Measurements from ENCODE around the gene PER1.

The PER1 gene

GRCh38 chr17:8137645-8138373 lies 14.4 kb downstream of the PER1 start:
- peak overlapping the region; percentile 97 for H3K4me2 ChIP-seq (ENCODE audit: low read depth, low read length, poor library complexity, severe bottlenecking)
- peak overlapping the region; percentile 74 for H3K9ac ChIP-seq (ENCODE audit: low read depth, low read length, poor library complexity, severe bottlenecking)
- no peaks in the 10 kb centered on the region for H3K27me3 ChIP-seq (ENCODE audit: insufficient read depth, low read length, poor library complexity, severe bottlenecking)
- H4K20me1 ChIP-seq (ENCODE audit: insufficient read depth, low read length, poor library complexity, severe bottlenecking) = no peaks in the 10 kb centered on the region
- H3K36me3 ChIP-seq (ENCODE audit: insufficient read depth, low read length) = peaks cover 15% of the 10 kb centered on the region; the same call in 1 of the 2 replicates
- no peaks in the 10 kb centered on the region for H3K79me2 ChIP-seq (ENCODE audit: insufficient read depth, low read length)
- no peaks in the 10 kb centered on the region for H3K9me2 ChIP-seq (replicated peaks; ENCODE audit: low read depth, low read length)
- H3K4me1 ChIP-seq (ENCODE audit: insufficient read depth, low read length, poor library complexity, severe bottlenecking) = peaks cover 16% of the 10 kb centered on the region
- TF ChIP-seq EZH2phosphoT487 (IDR thresholded peaks at IDR 0.05; ENCODE audit: borderline replicate concordance) = no peak
- no peak for TF ChIP-seq CTCF (conservative IDR thresholded peaks at IDR 0.05; ENCODE audit: low read length)
- H3K9me3 ChIP-seq (ENCODE audit: insufficient read depth, low read depth, low read length) = no peaks in the 10 kb centered on the region
- peak overlapping the region; percentile 77 for H3K4me3 ChIP-seq (ENCODE audit: low read length, poor library complexity, severe bottlenecking)
- H3F3A ChIP-seq (ENCODE audit: low read depth) = peaks cover 5% of the 10 kb centered on the region; the same call in 1 of the 2 replicates
- H2AFZ ChIP-seq (ENCODE audit: low read length) = peak overlapping the region; percentile 92

- Histone ChIP-seq H4K20me1 (ENCODE audit: insufficient read depth, low read length, poor library complexity, severe bottlenecking) (no peaks in the 10 kb centered on the region), H3K27me3 (ENCODE audit: insufficient read depth, low read length, poor library complexity, severe bottlenecking) (no peaks in the 10 kb centered on the region), H3K4me2 (ENCODE audit: low read depth, low read length, poor library complexity, severe bottlenecking) (no peak overlapping the region), H3K4me3 (ENCODE audit: low read length, poor library complexity, severe bottlenecking) (no peak overlapping the region), H3K79me2 (ENCODE audit: insufficient read depth, low read length) (no peaks in the 10 kb centered on the region), H3K9ac (ENCODE audit: low read depth, low read length, poor library complexity, severe bottlenecking) (no peak overlapping the region), H3K9me3 (ENCODE audit: insufficient read depth, low read depth, low read length) (no peaks in the 10 kb centered on the region), H2AFZ (ENCODE audit: low read length) (no peak overlapping the region), H3K4me1 (ENCODE audit: insufficient read depth, low read length, poor library complexity, severe bottlenecking) (peaks cover 11% of the 10 kb centered on the region), H3K9me2 (replicated peaks; ENCODE audit: low read depth, low read length) (no peaks in the 10 kb centered on the region), H3K36me3 (ENCODE audit: insufficient read depth, low read length) (no peaks in the 10 kb centered on the region), H3F3A (ENCODE audit: low read depth) (peaks cover 3% of the 10 kb centered on the region; the same call in 1 of the 2 replicates)
- TF ChIP-seq EZH2phosphoT487 (IDR thresholded peaks at IDR 0.05; ENCODE audit: borderline replicate concordance) (no peak), CTCF (conservative IDR thresholded peaks at IDR 0.05; ENCODE audit: low read length) (no peak)
These were observed 18.3 kb downstream of the PER1 start for GRCh38 chr17:8133941-8134340.

GRCh38 chr17:8133399-8133798 lies 18.8 kb downstream of the PER1 start:
- Histone ChIP-seq H3K4me2 (ENCODE audit: low read depth, low read length, poor library complexity, severe bottlenecking) (no peak overlapping the region), H3K79me2 (ENCODE audit: insufficient read depth, low read length) (no peaks in the 10 kb centered on the region), H3K27me3 (ENCODE audit: insufficient read depth, low read length, poor library complexity, severe bottlenecking) (no peaks in the 10 kb centered on the region), H3K9ac (ENCODE audit: low read depth, low read length, poor library complexity, severe bottlenecking) (no peak overlapping the region), H3K4me1 (ENCODE audit: insufficient read depth, low read length, poor library complexity, severe bottlenecking) (peaks cover 10% of the 10 kb centered on the region), H3K9me3 (ENCODE audit: insufficient read depth, low read depth, low read length) (no peaks in the 10 kb centered on the region), H3K9me2 (replicated peaks; ENCODE audit: low read depth, low read length) (no peaks in the 10 kb centered on the region), H3F3A (ENCODE audit: low read depth) (peaks cover 3% of the 10 kb centered on the region; the same call in 1 of the 2 replicates), H4K20me1 (ENCODE audit: insufficient read depth, low read length, poor library complexity, severe bottlenecking) (no peaks in the 10 kb centered on the region), H2AFZ (ENCODE audit: low read length) (no peak overlapping the region), H3K4me3 (ENCODE audit: low read length, poor library complexity, severe bottlenecking) (no peak overlapping the region), H3K36me3 (ENCODE audit: insufficient read depth, low read length) (no peaks in the 10 kb centered on the region)
- TF ChIP-seq CTCF (conservative IDR thresholded peaks at IDR 0.05; ENCODE audit: low read length) (no peak), EZH2phosphoT487 (IDR thresholded peaks at IDR 0.05; ENCODE audit: borderline replicate concordance) (no peak)

Data from Loucy (cell line).